Fibroblast of the aortic adventitia (primary cell): ENCODE measurements around the gene TK2. TPM values are rescaled to one million over a fixed set of nuclear protein-coding genes. Genes with fewer than 3 reads are reported as not detected.
"Not testable (repeated sequence)": the region's sequence is repeated elsewhere in the genome, so short reads cannot be mapped to it uniquely, and the experiment has no call there.

Source experiments
- DNase-seq: peaks from one replicate; pipeline ENCODE4 v3.0.0-alpha.2; 2010; ENCODE audit warnings: low read depth
- H3K4me3 ChIP-seq: 2 replicates; pipeline ENCODE4 v1.5.1; 2011; ENCODE audit warnings: low read depth, mild to moderate bottlenecking, control low read depth, low read length, moderate library complexity
- total RNA-seq: library from RNA; depleted of rRNA; stranded (reverse); fragments of >200 nt; gene quantifications from 2 replicates; pipeline ENCODE4 v1.2.3, GENCODE V29; 2012; ENCODE audit warnings: low replicate concordance
- TF ChIP-seq, protein P1 (sequence below): IDR thresholded peaks from 2 replicates; pipeline ENCODE4 v1.5.1; 2011; ENCODE audit warnings: mild to moderate bottlenecking, low read length, control low read depth, inconsistent platforms; ENCODE audit not compliant: insufficient read depth

The TK2 gene
- total RNA-seq, 1 donor: 58.8 TPM

DNA sequence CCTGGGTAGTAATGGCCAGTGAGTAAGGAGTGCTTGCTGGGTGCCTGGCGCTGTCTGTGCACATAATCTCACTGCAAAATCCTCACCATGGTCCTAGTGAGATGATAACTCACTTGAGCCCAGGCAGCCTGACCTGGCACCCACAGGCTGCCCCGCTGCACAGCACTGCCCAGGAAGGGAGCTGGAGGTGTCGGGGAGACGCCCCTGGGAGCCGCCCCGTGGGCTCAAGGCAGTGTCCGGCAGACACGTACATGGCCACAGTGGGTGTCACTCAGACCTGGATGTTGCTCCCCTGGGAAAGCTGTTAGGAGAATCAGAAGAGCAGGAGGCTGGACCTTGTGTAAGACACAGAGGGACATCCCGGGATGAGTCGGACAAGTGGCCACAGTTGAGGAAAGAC lies 78.7 kb downstream of the TK2 start:
- TF ChIP-seq, protein P1, sequence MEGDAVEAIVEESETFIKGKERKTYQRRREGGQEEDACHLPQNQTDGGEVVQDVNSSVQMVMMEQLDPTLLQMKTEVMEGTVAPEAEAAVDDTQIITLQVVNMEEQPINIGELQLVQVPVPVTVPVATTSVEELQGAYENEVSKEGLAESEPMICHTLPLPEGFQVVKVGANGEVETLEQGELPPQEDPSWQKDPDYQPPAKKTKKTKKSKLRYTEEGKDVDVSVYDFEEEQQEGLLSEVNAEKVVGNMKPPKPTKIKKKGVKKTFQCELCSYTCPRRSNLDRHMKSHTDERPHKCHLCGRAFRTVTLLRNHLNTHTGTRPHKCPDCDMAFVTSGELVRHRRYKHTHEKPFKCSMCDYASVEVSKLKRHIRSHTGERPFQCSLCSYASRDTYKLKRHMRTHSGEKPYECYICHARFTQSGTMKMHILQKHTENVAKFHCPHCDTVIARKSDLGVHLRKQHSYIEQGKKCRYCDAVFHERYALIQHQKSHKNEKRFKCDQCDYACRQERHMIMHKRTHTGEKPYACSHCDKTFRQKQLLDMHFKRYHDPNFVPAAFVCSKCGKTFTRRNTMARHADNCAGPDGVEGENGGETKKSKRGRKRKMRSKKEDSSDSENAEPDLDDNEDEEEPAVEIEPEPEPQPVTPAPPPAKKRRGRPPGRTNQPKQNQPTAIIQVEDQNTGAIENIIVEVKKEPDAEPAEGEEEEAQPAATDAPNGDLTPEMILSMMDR: no peak
- no peak overlapping the region for H3K4me3 ChIP-seq
- no peak for DNase-seq

DNA sequence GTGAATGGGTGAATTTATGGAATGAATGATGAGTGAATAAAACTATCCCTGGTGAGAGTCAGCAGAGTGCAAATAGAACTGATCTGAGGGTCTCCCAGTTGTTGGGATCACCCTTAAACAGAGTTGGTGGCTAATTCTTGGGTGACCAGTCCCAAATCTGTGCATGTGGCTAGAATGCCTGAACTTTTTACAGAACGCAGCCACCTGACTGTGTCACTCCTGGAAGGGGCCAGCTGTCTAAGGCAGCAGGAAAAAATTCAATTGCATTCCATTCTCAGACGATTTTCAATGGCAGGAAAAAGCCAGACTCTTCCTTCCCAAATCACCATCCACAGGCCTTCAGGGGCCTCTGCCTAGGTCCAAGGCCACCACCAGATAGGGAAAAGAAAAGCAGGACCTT lies 79.4 kb downstream of the TK2 start:
- no peak for DNase-seq
- TF ChIP-seq, protein P1: no peak
- no peak overlapping the region for H3K4me3 ChIP-seq

DNA sequence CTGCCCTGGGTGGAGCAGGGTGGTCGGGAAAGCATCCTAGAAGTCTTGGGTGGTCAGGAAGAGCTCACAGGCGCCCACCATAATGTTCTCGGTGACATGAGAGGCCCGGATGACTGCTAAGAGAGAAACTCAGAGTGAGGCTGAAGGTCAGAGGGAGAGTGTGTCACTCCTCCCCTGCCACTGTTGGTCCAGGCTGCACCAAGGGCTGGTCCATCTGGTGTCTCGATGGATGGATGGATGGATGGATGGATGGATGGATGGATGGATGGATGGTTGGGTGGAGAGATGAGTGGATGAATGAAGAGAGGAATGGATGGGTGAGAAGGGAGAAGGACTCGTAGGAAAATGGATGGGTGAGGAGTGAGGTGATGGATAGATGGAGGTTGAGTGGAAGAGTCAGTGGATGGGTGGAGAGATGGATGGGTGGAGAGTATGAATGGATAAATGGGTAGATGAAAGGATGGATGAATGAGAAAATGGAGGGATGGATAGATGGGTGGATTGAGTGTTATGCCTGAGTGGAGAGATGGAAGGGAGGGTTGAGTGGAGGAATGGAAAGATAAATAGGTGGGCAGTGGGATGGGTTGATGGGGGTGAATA lies 79.9 kb downstream of the TK2 start:
- no peak overlapping the region for H3K4me3 ChIP-seq
- no peak for DNase-seq
- TF ChIP-seq, protein P1: no peak

DNA sequence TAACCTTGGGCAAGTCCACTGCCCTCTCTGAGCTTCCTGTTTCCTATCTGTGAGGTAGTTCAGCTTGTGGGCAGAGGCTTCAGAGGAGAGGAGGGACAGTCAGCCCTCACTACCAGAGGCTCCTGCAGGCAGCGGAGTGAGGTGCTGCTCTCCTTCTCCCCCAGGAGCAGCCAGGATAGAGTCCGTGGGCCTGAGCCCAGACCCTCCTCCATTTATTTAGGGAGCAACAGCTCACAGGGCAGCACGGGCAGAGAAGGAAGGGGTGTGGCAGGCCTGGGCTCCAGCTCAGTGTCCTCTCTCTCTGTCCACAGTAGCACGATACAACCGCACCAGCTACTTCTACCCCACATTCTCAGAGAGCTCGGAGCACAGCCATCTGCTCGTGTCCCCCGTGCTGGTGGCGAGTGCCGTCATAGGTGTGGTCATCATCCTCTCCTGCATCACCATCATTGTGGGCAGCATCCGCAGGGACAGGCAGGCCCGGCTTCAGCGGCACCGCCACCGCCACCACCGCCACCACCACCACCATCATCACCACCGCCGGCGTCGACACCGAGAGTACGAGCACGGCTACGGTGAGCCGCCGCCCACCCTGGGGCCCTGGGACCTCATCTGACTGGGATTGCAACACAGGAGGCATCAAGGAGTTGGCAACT lies 80.5 kb downstream of the TK2 start:
- H3K4me3 ChIP-seq: no peak overlapping the region
- DNase-seq: no peak
- TF ChIP-seq, protein P1: no peak

DNA sequence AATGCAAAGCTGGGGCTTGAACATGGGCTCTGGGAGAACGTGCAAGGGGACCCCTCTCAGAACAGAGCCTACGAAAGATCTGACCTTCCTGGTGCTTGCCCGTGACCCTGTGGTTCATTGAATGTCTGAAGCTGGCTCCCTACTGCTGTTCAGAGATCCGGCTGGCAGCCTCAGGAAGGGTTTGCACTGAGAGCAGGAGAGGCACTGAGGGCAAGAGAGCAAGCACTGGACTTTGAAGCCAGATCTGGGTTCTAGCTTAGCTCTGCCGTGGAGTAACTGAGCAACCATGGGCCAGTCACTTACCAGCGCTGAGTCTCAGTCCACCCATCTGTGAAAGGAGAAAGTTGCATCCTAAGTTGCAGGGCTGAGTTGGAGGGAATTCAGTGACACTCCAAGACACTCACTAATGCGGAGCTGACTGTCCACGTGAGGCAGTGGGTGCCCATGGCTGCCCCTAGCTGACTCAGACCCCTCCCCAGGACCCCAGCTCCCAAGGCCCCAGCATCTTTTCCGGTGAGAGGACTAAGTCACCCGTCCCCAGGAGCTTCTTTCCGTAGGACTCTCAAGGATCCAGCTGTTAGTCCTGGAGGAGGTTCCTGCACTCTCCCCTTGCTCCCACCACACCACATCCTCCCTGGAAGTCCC lies 81.5 kb downstream of the TK2 start:
- H3K4me3 ChIP-seq: no peak overlapping the region
- no peak for DNase-seq
- TF ChIP-seq, protein P1: no peak

DNA sequence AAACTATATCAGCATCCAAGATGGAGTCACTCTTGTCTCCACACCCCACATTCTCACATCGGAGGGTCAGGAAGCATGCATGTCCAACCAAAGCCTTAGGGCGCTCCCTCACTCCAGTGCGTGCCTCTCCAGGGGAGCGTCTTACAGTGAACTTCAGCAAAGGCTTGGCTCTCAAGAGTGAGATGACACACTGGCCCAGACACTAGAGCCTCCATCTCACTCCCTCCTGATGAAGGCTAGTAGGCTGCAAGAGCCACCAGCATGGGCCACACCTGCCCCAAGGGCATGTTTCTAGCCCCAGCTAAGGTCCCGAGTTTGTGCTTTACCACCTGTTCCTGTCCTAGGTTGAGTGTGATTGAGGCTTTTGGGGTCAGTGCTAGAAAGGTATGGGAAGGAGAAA lies 82.3 kb downstream of the TK2 start:
- TF ChIP-seq, protein P1: no peak
- no peak overlapping the region for H3K4me3 ChIP-seq
- DNase-seq: no peak

DNA sequence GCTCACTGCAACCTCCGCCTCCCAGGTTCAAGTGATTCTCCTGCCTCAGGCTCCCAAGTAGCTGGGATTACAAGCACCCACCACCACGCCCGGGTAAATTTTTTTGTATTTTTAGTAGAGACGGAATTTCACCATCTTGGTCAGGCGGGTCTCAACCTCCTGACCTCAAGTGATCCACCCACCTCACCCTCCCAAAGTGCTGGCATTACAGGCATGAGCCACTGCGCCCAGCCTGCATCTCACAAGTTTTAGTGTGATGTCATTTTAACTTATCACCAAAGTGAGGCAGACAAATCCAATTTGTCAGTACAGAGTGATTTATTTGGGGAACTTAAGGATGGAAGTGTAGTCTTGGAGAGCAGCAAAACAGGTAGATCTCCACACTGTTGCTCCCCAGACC lies 83.3 kb downstream of the TK2 start:
- H3K4me3 ChIP-seq, DNase-seq: not testable (repeated sequence)

DNA sequence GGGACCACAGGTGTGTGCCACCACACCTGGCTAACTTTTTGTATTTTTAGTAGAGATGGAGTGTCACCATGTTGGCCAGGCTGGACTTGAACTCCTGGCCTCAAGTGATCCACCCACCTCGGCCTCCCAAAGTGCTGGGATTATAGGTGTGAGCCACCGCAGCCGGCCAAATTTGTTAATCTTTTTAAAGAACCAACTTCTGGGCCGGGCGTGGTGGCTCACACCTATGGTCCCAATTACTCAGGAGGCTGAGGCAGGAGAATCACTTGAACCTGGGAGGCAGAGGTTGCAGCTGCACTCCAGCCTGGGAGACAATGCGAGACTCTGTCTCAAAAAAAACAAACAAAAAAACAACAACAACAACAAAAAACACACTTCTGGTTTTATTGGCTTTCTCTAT lies 84.0 kb downstream of the TK2 start:
- not testable (repeated sequence) for H3K4me3 ChIP-seq, DNase-seq
